Brain microvascular endothelial cell (primary cell): ENCODE measurements around the gene GGCX.
A peak's percentile ranks its signal among the peaks of the same experiment; 100 is the strongest.

Experiments used
- DNase-seq: peaks from one replicate; pipeline ENCODE4 v3.0.0-alpha.2; 2020
- H3K27ac ChIP-seq: fragments of 250-450 bp; sonication (Bioruptor Pico); 2 replicates; pipeline ENCODE4 v1.5.1; 2020; ENCODE audit warnings: mild to moderate bottlenecking, moderate library complexity
- H3K27me3 ChIP-seq: fragments of 250-450 bp; sonication (Bioruptor Pico); replicated peaks from 2 replicates; pipeline ENCODE4 v1.5.1; 2020; ENCODE audit warnings: mild to moderate bottlenecking
- H3K36me3 ChIP-seq: fragments of 250-450 bp; sonication (Bioruptor Pico); replicated peaks from 2 replicates; pipeline ENCODE4 v1.5.1; 2020; ENCODE audit warnings: mild to moderate bottlenecking
- H3K4me3 ChIP-seq: 2 replicates; pipeline ENCODE4 v1.5.1; 2011; ENCODE audit warnings: low read depth, mild to moderate bottlenecking, control low read depth, low read length, moderate library complexity
- CTCF ChIP-seq: IDR thresholded peaks from 2 replicates; pipeline ENCODE4 v1.5.1; 2011; ENCODE audit warnings: low read depth, mild to moderate bottlenecking, moderate library complexity, low read length, control low read depth, inconsistent platforms; ENCODE audit errors: missing control alignments
- in situ Hi-C: cut with HindIII; loops from 2 replicates; pipeline ENCODE4 v1.10.0; 2017; ENCODE audit warnings: low sequenced_read_pairs, low pct_ligation_motif_present

The GGCX gene

GRCh38 chr2:85524336-85524908 lies 36.9 kb downstream of the GGCX start:
- no peak overlapping the region for H3K4me3 ChIP-seq
- no peaks in the 10 kb centered on the region for H3K36me3 ChIP-seq
- in situ Hi-C loops: no loop called here
- no peak overlapping the region for H3K27ac ChIP-seq
- peak; percentile 7 for DNase-seq
- no peaks in the 10 kb centered on the region for H3K27me3 ChIP-seq
- TF ChIP-seq CTCF: no peak

- Histone ChIP-seq H3K27ac (no peak overlapping the region), H3K36me3 (no peaks in the 10 kb centered on the region), H3K4me3 (no peak overlapping the region), H3K27me3 (no peaks in the 10 kb centered on the region)
- TF ChIP-seq CTCF: no peak
- DNase-seq: no peak
- in situ Hi-C loops: no loop called here
These were observed 37.4 kb downstream of the GGCX start for GRCh38 chr2:85523903-85524335.

GRCh38 chr2:85523062-85523902 lies 38.0 kb downstream of the GGCX start:
- in situ Hi-C loops: no loop called here
- H3K27ac ChIP-seq: no peak overlapping the region
- no peaks in the 10 kb centered on the region for H3K36me3 ChIP-seq
- H3K27me3 ChIP-seq: no peaks in the 10 kb centered on the region
- DNase-seq: no peak
- H3K4me3 ChIP-seq: no peak overlapping the region
- no peak for TF ChIP-seq CTCF

GRCh38 chr2:85522090-85522647 lies 39.1 kb downstream of the GGCX start:
- DNase-seq: no peak
- Histone ChIP-seq H3K36me3 (no peaks in the 10 kb centered on the region), H3K4me3 (no peak overlapping the region), H3K27ac (no peak overlapping the region), H3K27me3 (no peaks in the 10 kb centered on the region)
- TF ChIP-seq CTCF: no peak
- in situ Hi-C loops: no loop called here

- Histone ChIP-seq H3K27me3 (no peaks in the 10 kb centered on the region), H3K36me3 (no peaks in the 10 kb centered on the region), H3K4me3 (no peak overlapping the region), H3K27ac (no peak overlapping the region)
- in situ Hi-C loops: no loop called here
- no peak for DNase-seq
- TF ChIP-seq CTCF: no peak
These were observed 44.5 kb downstream of the GGCX start for GRCh38 chr2:85516653-85517389.
